ENCODE results near the gene PLCB3. TPM values are rescaled to one million over a fixed set of nuclear protein-coding genes. Genes with fewer than 3 reads are reported as not detected.

The PLCB3 gene
- total and polyA plus RNA-seq, 8 donors = 5.7 to 13.1 (median 6.9) TPM

GRCh38 chr11:64317961-64318765 lies 66.8 kb downstream of the PLCB3 start, which contains the start of gene PRDX5:
PRDX5 (plus strand) TSS chr11:64318121; CDS start chr11:64318216, 95 bp downstream.
- ATAC-seq (peak; percentile 87 to 92 (median 88)), FAIRE-seq (no peak), DNase-seq (peak; percentile 96 to 99 (median 96))
- peaks cover 0 to 16% (median 10%) of the 10 kb centered on the region in 3 donors for H3K36me3 ChIP-seq
- WGBS, 2 donors = 1% methylated on average over 53 to 61 of the region's 61 CpGs
- H3K4me1 ChIP-seq = peaks cover 7 to 10% (median 7%) of the 10 kb centered on the region in 3 donors
- no peaks in the 10 kb centered on the region for H3K27me3 ChIP-seq
- peak in 2 of 4 donors; percentile 9 to 20 for TF ChIP-seq CTCF (IDR thresholded peaks at IDR 0.05)
- peak within 1 kb of the TSS; percentile 98 to 99 (median 99) for H3K27ac ChIP-seq
- peak within 1 kb of the TSS; percentile 66 to 84 (median 74) for H3K4me3 ChIP-seq
- intact Hi-C loops (cut with DNase I) = no loop called here
- H3K9me3 ChIP-seq = no peaks in the 10 kb centered on the region

Other genes with a start within 250 kb of the PLCB3 start
- under 1 TPM; 0.04 to 0.31 (median 0.15) TPM for gene FLRT1, start 215.6 kb upstream of the PLCB3 start, total RNA-seq
- under 1 TPM; 0.27 to 0.87 TPM for gene FLRT1, start 215.6 kb upstream of the PLCB3 start, polyA plus RNA-seq
- 10 to 100 TPM; 26.0 to 37.8 (median 30.3) TPM for gene MACROD1, start 85.4 kb upstream of the PLCB3 start, total RNA-seq
- 100 to 1,000 TPM in 1 of 2 donors, 10 to 100 TPM in 1; 85.1 to 126 TPM for gene MACROD1, start 85.4 kb upstream of the PLCB3 start, polyA plus RNA-seq
- 10 to 100 TPM; 23.7 to 73.0 (median 39.3) TPM for gene STIP1, start 65.4 kb upstream of the PLCB3 start, total RNA-seq
- gene STIP1, start 65.4 kb upstream of the PLCB3 start, polyA plus RNA-seq = 10 to 100 TPM; 34.2 to 37.6 TPM
- gene FERMT3, start 44.8 kb upstream of the PLCB3 start, total RNA-seq = 10 to 100 TPM in 2 of 6 donors, 1 to 10 TPM in 4; 1.9 to 16.3 (median 6.3) TPM
- 10 to 100 TPM in 1 of 2 donors, 1 to 10 TPM in 1; 9.7 to 12.6 TPM for gene FERMT3, start 44.8 kb upstream of the PLCB3 start, polyA plus RNA-seq
- 10 to 100 TPM; 18.6 to 33.1 (median 25.8) TPM for gene TRPT1, start 25.3 kb upstream of the PLCB3 start, total RNA-seq
- 10 to 100 TPM; 74.6 to 78.7 TPM for gene TRPT1, start 25.3 kb upstream of the PLCB3 start, polyA plus RNA-seq
- gene NUDT22, start 25.3 kb upstream of the PLCB3 start, total RNA-seq = 10 to 100 TPM; 32.6 to 46.0 (median 38.4) TPM
- 100 to 1,000 TPM in 1 of 2 donors, 10 to 100 TPM in 1; 69.7 to 115 TPM for gene NUDT22, start 25.3 kb upstream of the PLCB3 start, polyA plus RNA-seq
- gene DNAJC4, start 21.0 kb upstream of the PLCB3 start, total RNA-seq = 10 to 100 TPM; 28.1 to 39.1 (median 33.0) TPM
- 100 to 1,000 TPM in 1 of 2 donors, 10 to 100 TPM in 1; 92.9 to 125 TPM for gene DNAJC4, start 21.0 kb upstream of the PLCB3 start, polyA plus RNA-seq
- 10 to 100 TPM; 54.1 to 87.1 (median 62.2) TPM for gene VEGFB, start 16.9 kb upstream of the PLCB3 start, total RNA-seq
- gene VEGFB, start 16.9 kb upstream of the PLCB3 start, polyA plus RNA-seq = 100 to 1,000 TPM in 1 of 2 donors, 10 to 100 TPM in 1; 61.2 to 115 TPM
- gene FKBP2, start 10.4 kb upstream of the PLCB3 start, total RNA-seq = 10 to 100 TPM; 37.8 to 64.1 (median 45.6) TPM
- 100 to 1,000 TPM; 307 to 344 TPM for gene FKBP2, start 10.4 kb upstream of the PLCB3 start, polyA plus RNA-seq
- gene PPP1R14B, start 4.6 kb upstream of the PLCB3 start, total RNA-seq = 100 to 1,000 TPM; 106 to 177 (median 119) TPM
- gene PPP1R14B, start 4.6 kb upstream of the PLCB3 start, polyA plus RNA-seq = 100 to 1,000 TPM in 1 of 2 donors, 10 to 100 TPM in 1; 81.6 to 180 TPM
- gene BAD, start 33.1 kb downstream of the PLCB3 start, total RNA-seq = 10 to 100 TPM; 21.5 to 28.2 (median 23.6) TPM
- gene BAD, start 33.1 kb downstream of the PLCB3 start, polyA plus RNA-seq = 10 to 100 TPM; 48.6 to 66.3 TPM
- 10 to 100 TPM in 4 of 6 donors, 1 to 10 TPM in 2; 7.1 to 27.9 (median 11.1) TPM for gene GPR137, start 34.3 kb downstream of the PLCB3 start, total RNA-seq
- 10 to 100 TPM; 18.5 to 19.3 TPM for gene GPR137, start 34.3 kb downstream of the PLCB3 start, polyA plus RNA-seq
- gene KCNK4, start 39.8 kb downstream of the PLCB3 start, total RNA-seq = not detected
- gene KCNK4, start 39.8 kb downstream of the PLCB3 start, polyA plus RNA-seq = not detected
- gene CATSPERZ, start 48.8 kb downstream of the PLCB3 start, total RNA-seq = under 1 TPM in 1 of 6 donors, not detected in 5; 0.51 TPM
- 1 to 10 TPM in 1 of 2 donors, under 1 TPM in 1; 0.27 to 1.5 TPM for gene CATSPERZ, start 48.8 kb downstream of the PLCB3 start, polyA plus RNA-seq
- 10 to 100 TPM; 28.0 to 50.7 (median 37.9) TPM for gene ESRRA, start 54.0 kb downstream of the PLCB3 start, total RNA-seq
- gene ESRRA, start 54.0 kb downstream of the PLCB3 start, polyA plus RNA-seq = 10 to 100 TPM; 61.0 to 62.3 TPM
- 10 to 100 TPM; 53.3 to 85.0 (median 65.6) TPM for gene TRMT112, start 66.0 kb downstream of the PLCB3 start, total RNA-seq
- gene TRMT112, start 66.0 kb downstream of the PLCB3 start, polyA plus RNA-seq = 100 to 1,000 TPM; 150 to 157 TPM
- gene PRDX5, start 66.6 kb downstream of the PLCB3 start, total RNA-seq = 100 to 1,000 TPM in 1 of 6 donors, 10 to 100 TPM in 5; 59.0 to 102 (median 80.6) TPM
- gene PRDX5, start 66.6 kb downstream of the PLCB3 start, polyA plus RNA-seq = 100 to 1,000 TPM; 204 to 245 TPM
- 10 to 100 TPM in 1 of 6 donors, 1 to 10 TPM in 5; 3.0 to 11.2 (median 4.7) TPM for gene CCDC88B, start 88.7 kb downstream of the PLCB3 start, total RNA-seq
- 10 to 100 TPM; 31.0 to 50.0 TPM for gene CCDC88B, start 88.7 kb downstream of the PLCB3 start, polyA plus RNA-seq
- 10 to 100 TPM in 2 of 6 donors, 1 to 10 TPM in 4; 7.4 to 16.3 (median 9.0) TPM for gene RPS6KA4, start 107.6 kb downstream of the PLCB3 start, total RNA-seq
- gene RPS6KA4, start 107.6 kb downstream of the PLCB3 start, polyA plus RNA-seq = 10 to 100 TPM; 15.4 to 18.8 TPM